Activated naive CD4-positive, alpha-beta T cell treated with anti-CD3 and anti-CD28 coated beads for 36 hours (primary cell): ENCODE measurements around the gene PCK2. TPM values are rescaled to one million over a fixed set of nuclear protein-coding genes. Genes with fewer than 3 reads are reported as not detected.

ENCODE experiments used
- CTCF ChIA-PET: fragments of 350-600 bp; sonication (Branson Sonifier 250); formaldehyde crosslinking; loops from one replicate; lab custom pipeline; 2021; ENCODE audit warnings: antibody characterized with exemption; lab: Charles Lee
- DNase-seq: peaks from one replicate; pipeline ENCODE4 v3.0.0-alpha.2; 2020
- H3K27ac Mint-ChIP-seq: one replicate; pipeline ENCODE4 v1.8.0; 2021; ENCODE audit warnings: mild to moderate bottlenecking, mixed read lengths
- H3K27me3 Mint-ChIP-seq: one replicate; pipeline ENCODE4 v1.8.0; 2021; ENCODE audit warnings: low read depth, mixed read lengths
- H3K36me3 Mint-ChIP-seq: one replicate; pipeline ENCODE4 v1.8.0; 2021; ENCODE audit warnings: low read depth, mixed read lengths
- H3K4me1 Mint-ChIP-seq: one replicate; pipeline ENCODE4 v1.8.0; 2021; ENCODE audit warnings: low read depth, mixed read lengths
- H3K4me3 Mint-ChIP-seq: one replicate; pipeline ENCODE4 v1.8.0; 2021; ENCODE audit warnings: mild to moderate bottlenecking, moderate library complexity, mixed read lengths
- H3K9me3 Mint-ChIP-seq: one replicate; pipeline ENCODE4 v1.8.0; 2021; ENCODE audit warnings: mixed read lengths
- intact Hi-C: fragments of 100-400 bp; cut with micrococcal nuclease; formaldehyde crosslinking; loops from one replicate; pipeline ENCODE4 v1.15.1; 2023
- total RNA-seq, 2 experiments: library from RNA; stranded (reverse); gene quantifications; one replicate each; pipeline ENCODE4 v1.2.3, GENCODE V29; 2021

Gene PCK2
- total RNA-seq, 2 experiments from 2014 or later: 117 TPM

DNA sequence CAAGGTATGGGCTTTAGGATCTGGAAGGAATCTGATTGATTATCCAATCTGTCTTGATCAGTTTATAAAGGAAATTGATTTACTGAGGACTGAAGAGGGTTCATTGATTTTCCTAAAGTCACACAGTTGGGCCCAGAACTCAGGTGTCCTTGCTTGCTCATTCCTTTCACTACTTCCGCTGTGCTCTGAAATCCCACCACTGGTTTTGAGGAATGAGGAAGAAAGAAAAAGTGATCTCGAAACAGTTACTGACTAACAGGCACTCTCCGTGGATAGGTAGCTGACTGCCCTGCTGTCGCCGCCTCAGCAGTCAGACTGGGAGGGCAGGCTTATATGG is 36.2 kb downstream of the PCK2 start, which contains the start of gene FITM1:
FITM1 (plus strand) TSS at position 280 of the 337 bp plus-strand sequence. CDS start 905 bp downstream, outside the sequence.
- H3K27me3 Mint-ChIP-seq: no peaks in the 10 kb centered on the region
- H3K27ac Mint-ChIP-seq: no peak within 1 kb of the TSS
- intact Hi-C loops: no loop called here
- peaks cover 20% of the 10 kb centered on the region for H3K4me1 Mint-ChIP-seq
- H3K9me3 Mint-ChIP-seq: no peaks in the 10 kb centered on the region
- no peaks in the 10 kb centered on the region for H3K36me3 Mint-ChIP-seq
- no peak within 1 kb of the TSS for H3K4me3 Mint-ChIP-seq
- no peak for DNase-seq
- CTCF ChIA-PET: no interaction called here

DNA sequence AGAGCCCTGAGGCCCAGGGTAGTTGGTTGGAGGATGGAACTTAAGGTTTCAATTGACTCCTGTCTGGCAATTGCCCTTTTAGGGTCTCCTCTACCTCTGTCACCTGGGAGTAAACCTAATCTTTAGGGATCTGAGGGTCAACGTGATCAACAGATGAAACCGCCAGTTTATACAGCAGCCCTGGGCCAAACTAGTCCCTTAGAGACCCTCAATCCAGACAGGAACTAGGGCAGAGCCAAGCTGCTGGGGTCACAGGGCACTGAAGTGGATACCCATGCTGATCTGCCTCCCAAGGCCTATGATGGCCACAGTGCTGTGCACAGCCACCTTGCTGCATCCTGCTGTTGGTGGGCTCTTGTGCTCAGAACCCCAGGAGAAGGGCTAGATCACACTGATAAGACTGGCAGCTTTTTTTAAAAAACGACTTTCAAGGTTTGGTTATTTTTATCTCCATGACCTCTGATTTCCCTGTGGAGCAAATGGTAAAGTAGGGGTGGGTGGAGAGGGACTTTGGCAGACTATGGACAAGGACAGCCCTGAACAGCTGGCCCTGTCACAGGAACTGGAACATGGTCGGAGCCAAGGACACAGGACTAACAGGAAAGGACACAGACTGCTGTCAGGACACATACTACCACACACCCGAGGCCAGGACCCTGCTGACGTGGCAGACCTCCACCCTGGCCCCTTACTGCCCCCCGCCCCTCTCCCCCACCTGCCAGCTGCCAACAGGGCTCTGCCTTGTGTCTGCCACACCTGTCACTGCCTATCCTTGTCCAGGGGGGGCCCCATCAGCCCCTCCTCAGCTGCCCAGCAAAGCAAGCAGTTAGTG is 36.8 kb downstream of the PCK2 start:
- Mint-ChIP-seq H3K36me3 (no peaks in the 10 kb centered on the region), H3K4me1 (peaks cover 20% of the 10 kb centered on the region), H3K9me3 (no peaks in the 10 kb centered on the region), H3K27me3 (no peaks in the 10 kb centered on the region), H3K4me3 (no peak overlapping the region), H3K27ac (no peak overlapping the region)
- DNase-seq: no peak
- CTCF ChIA-PET: no interaction called here
- intact Hi-C loops: no loop called here

DNA sequence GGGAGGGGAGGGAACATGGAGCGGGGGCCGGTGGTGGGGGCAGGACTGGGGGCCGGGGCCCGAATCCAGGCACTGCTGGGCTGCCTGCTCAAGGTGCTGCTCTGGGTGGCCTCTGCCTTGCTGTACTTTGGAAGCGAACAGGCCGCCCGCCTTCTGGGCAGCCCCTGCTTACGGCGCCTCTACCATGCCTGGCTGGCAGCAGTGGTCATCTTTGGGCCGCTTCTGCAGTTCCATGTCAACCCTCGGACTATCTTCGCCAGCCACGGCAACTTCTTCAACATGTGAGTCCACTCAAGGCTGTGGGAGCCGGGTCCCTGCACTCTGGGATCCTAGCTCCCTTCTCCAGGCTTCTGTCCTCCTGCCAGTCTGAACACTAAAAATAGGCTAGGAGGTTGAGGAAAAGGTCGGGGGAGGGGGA is 37.4 kb downstream of the PCK2 start:
- Mint-ChIP-seq H3K36me3 (peaks cover under 1% of the 10 kb centered on the region), H3K4me3 (no peak overlapping the region), H3K9me3 (no peaks in the 10 kb centered on the region), H3K27ac (peak overlapping the region; percentile 73), H3K4me1 (peaks cover 20% of the 10 kb centered on the region), H3K27me3 (no peaks in the 10 kb centered on the region)
- intact Hi-C loops: no loop called here
- CTCF ChIA-PET: interaction anchor here (1.8 kb wide), 1 partner anchor 10 kb away, joined by 5 read pairs; the partner anchor contains the start of gene EMC9
- DNase-seq: no peak

DNA sequence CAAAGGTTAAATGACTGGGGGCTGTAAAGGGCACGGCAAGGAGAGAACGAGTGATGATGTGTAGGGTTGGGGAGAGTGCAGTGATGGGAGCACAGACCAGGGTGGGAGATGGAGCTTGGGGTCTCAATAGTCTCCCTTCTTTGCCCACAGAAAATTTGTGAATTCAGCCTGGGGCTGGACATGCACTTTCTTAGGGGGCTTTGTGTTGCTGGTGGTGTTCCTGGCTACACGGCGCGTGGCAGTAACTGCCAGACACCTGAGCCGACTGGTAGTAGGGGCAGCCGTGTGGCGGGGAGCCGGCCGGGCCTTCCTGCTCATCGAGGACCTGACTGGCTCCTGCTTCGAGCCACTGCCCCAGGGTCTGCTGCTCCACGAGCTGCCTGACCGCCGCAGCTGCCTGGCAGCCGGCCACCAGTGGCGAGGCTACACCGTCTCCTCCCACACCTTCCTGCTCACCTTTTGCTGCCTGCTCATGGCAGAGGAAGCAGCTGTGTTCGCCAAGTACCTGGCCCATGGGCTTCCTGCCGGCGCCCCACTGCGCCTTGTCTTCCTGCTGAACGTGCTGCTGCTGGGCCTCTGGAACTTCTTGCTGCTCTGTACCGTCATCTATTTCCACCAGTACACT is 38.1 kb downstream of the PCK2 start:
- CTCF ChIA-PET: interaction anchor here (1.8 kb wide), 1 partner anchor 9 kb away, joined by 5 read pairs; the partner anchor contains the start of gene EMC9
- Mint-ChIP-seq H3K27me3 (no peaks in the 10 kb centered on the region), H3K9me3 (no peaks in the 10 kb centered on the region), H3K36me3 (peaks cover 7% of the 10 kb centered on the region), H3K27ac (peak overlapping the region; percentile 77), H3K4me3 (peak overlapping the region; percentile 25), H3K4me1 (peaks cover 25% of the 10 kb centered on the region)
- intact Hi-C loops: no loop called here
- peak; percentile 47 for DNase-seq

DNA sequence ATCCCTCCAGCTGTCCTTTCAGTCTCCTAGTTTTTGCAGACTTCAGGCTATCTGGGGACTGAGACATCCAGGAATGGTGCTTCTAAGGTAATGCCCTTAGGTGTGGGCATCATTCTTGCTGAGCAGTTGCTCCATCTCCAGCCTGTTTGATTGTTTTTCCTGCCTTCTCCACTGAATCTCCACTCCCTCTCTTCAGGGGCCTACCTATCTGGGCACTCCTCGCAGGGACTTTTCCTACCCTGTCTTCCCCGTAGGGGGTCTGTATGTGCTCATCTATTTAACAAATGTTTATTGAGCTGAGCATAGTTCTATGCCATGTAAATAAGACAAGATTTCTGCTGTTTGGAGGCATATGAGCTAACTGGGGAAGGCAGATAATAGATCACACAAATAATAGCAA is 38.9 kb downstream of the PCK2 start:
- Mint-ChIP-seq H3K4me1 (peaks cover 30% of the 10 kb centered on the region), H3K4me3 (no peak overlapping the region), H3K27me3 (no peaks in the 10 kb centered on the region), H3K27ac (peak overlapping the region; percentile 77), H3K9me3 (no peaks in the 10 kb centered on the region), H3K36me3 (peaks cover 14% of the 10 kb centered on the region)
- intact Hi-C loops: no loop called here
- no peak for DNase-seq
- CTCF ChIA-PET: interaction anchor here (1.0 to 4.8 kb wide), 4 partner anchors 8 to 83 kb away, joined by 3 to 43 read pairs (median 4); partner anchors contain the start of genes EMC9 and MDP1

DNA sequence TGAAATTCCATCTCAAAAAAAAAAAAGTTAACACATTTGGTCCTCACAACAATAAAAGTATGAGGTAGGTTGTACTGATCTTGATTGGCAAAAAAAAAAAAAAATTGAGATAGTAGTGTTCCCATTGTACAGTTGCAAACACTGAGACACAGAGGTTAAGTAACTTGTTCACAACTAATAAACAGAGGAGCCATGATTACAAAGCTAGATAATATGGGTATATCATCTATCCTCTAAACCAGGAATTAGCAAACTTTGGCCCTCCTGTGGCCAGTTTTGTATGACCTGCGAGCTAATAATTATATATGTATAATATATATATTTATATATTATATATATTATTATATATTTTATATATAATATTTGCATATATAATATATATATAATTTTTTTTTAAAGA is 39.6 kb downstream of the PCK2 start:
- DNase-seq: no peak
- H3K4me3 Mint-ChIP-seq: no peak overlapping the region
- H3K27ac Mint-ChIP-seq: no peak overlapping the region
- CTCF ChIA-PET: interaction anchor here (0.6 to 4.8 kb wide), 7 partner anchors 16 to 520 kb away, joined by 3 to 43 read pairs (median 3); partner anchors contain the start of gene MDP1
- H3K27me3 Mint-ChIP-seq: no peaks in the 10 kb centered on the region
- intact Hi-C loops: no loop called here
- H3K9me3 Mint-ChIP-seq: no peaks in the 10 kb centered on the region
- H3K36me3 Mint-ChIP-seq: peaks cover 19% of the 10 kb centered on the region
- H3K4me1 Mint-ChIP-seq: peaks cover 37% of the 10 kb centered on the region

DNA sequence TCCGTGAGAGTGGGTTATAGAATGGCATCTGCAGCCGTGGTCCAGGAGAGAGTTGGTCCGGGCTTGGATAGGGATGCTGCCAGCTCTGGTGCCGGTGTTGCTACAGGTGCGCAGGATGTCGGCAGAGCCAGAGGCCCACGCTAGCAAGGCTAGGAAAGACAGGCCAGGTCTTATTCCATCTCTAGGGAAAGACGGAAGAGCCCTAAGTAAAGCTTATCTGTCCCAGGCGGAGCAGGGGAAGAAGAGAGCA is 41.4 kb downstream of the PCK2 start:
- no peaks in the 10 kb centered on the region for H3K9me3 Mint-ChIP-seq
- CTCF ChIA-PET: interaction anchor here (0.8 to 4.8 kb wide), 4 partner anchors 16 to 26 kb away, joined by 4 to 43 read pairs (median 18); partner anchors contain the start of genes DCAF11, IRF9 and NRL
- H3K27me3 Mint-ChIP-seq: no peaks in the 10 kb centered on the region
- peaks cover 51% of the 10 kb centered on the region for H3K4me1 Mint-ChIP-seq
- H3K4me3 Mint-ChIP-seq: peak overlapping the region; percentile 86
- peaks cover 31% of the 10 kb centered on the region for H3K36me3 Mint-ChIP-seq
- H3K27ac Mint-ChIP-seq: peak overlapping the region; percentile 69
- intact Hi-C loops: no loop called here
- peak; percentile 29 for DNase-seq

DNA sequence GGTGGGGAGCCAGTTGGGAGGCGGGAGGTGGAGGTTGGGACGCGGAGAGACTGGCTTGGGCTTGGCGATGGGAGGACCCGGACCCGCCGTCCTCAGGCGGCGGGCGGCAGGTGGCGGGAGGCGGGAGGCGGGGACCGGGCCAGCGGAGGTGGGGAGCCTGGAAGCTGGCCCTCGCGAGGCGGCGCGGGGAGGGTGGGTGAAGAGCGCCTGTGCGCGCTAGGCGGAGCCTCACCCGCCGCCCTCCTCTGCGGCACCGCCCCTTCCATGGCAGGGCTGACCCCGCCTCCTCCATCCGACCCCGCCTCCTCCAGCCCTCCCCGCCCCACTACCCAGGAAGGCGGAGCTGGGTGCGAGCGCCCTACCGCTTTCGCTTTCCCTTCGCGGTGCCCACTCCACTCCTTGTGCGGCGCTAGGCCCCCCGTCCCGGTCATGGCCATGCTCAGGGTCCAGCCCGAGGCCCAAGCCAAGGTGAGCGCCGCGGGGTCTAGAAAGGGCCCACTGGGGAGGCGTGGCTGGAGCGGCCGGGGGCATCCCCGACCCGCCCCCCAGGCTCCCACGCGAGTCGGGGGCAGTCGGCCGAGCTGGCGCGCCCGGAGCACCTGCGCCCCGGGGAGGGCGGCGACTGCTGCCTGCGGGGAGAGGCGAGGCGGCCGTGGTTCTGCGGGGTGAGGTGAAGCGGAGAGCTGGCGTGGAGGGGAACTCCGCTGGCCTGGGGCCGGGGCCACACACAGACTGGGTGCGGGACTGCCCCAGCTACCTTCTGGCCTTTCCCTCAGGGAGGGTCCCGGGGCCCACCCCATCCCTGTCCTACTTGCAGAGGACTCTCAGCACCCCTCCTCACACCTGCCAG is 41.9 kb downstream of the PCK2 start, which contains the start of gene PSME1:
PSME1 (plus strand) TSS at position 361 of the 850 bp plus-strand sequence; CDS start at position 430, 69 bp downstream.
- Mint-ChIP-seq H3K27me3 (no peaks in the 10 kb centered on the region), H3K4me1 (peaks cover 52% of the 10 kb centered on the region), H3K27ac (peak within 1 kb of the TSS; percentile 93), H3K36me3 (peaks cover 36% of the 10 kb centered on the region), H3K9me3 (no peaks in the 10 kb centered on the region), H3K4me3 (peak within 1 kb of the TSS; percentile 86)
- intact Hi-C loops: loop anchor here (1.0 kb wide), 3 partner anchors 11 to 25 kb away; partner anchors contain the start of genes DCAF11, IRF9, NRL and RNF31
- CTCF ChIA-PET: interaction anchor here (1.6 to 4.8 kb wide), 4 partner anchors 9 to 27 kb away, joined by 5 to 43 read pairs (median 18); partner anchors contain the start of genes DCAF11, IRF9 and NRL
- DNase-seq: peak; percentile 97

DNA sequence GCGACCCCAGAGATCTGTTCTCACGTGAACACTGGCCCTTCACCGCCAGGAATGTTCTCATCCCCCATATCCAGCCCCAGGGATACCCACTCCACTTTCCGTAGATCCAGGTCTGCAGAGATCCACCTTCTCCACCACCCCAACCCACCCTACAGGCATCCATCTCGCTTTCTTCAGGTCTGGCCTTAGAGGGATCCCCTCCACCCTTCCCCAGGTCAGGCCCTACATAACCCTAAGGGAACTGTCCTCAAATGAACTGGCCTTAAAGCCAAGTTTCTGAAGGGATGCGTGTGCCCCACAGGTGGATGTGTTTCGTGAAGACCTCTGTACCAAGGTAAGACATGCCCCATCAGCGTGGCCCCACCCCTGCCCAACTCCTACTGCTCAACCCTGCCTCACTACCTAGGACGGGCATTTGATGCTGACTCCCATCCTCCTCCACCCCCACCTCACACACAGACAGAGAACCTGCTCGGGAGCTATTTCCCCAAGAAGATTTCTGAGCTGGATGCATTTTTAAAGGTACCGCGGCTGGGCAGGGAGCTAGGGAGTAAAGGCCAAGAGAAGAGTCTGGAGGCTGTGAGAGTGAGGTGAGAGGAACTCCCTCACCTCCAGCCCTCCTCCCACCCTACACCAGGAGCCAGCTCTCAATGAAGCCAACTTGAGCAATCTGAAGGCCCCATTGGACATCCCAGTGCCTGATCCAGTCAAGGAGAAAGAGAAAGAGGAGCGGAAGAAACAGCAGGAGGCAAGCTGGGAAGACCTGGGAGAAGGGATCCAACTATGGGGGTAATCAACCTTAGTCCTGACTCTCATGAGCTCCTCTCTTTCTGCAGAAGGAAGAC is 42.8 kb downstream of the PCK2 start:
- Mint-ChIP-seq H3K9me3 (no peaks in the 10 kb centered on the region), H3K4me3 (peak overlapping the region; percentile 86), H3K4me1 (peaks cover 53% of the 10 kb centered on the region), H3K27ac (peak overlapping the region; percentile 93), H3K36me3 (peaks cover 38% of the 10 kb centered on the region), H3K27me3 (no peaks in the 10 kb centered on the region)
- intact Hi-C loops: loop anchor here (1.0 kb wide), 3 partner anchors 10 to 24 kb away; partner anchors contain the start of genes DCAF11, IRF9, NRL and RNF31
- CTCF ChIA-PET: interaction anchor here (1.3 to 4.8 kb wide), 6 partner anchors 9 to 197 kb away, joined by 5 to 43 read pairs (median 10); partner anchors contain the start of genes DCAF11, IRF9, NRL and RNF31
- peak; percentile 35 for DNase-seq

DNA sequence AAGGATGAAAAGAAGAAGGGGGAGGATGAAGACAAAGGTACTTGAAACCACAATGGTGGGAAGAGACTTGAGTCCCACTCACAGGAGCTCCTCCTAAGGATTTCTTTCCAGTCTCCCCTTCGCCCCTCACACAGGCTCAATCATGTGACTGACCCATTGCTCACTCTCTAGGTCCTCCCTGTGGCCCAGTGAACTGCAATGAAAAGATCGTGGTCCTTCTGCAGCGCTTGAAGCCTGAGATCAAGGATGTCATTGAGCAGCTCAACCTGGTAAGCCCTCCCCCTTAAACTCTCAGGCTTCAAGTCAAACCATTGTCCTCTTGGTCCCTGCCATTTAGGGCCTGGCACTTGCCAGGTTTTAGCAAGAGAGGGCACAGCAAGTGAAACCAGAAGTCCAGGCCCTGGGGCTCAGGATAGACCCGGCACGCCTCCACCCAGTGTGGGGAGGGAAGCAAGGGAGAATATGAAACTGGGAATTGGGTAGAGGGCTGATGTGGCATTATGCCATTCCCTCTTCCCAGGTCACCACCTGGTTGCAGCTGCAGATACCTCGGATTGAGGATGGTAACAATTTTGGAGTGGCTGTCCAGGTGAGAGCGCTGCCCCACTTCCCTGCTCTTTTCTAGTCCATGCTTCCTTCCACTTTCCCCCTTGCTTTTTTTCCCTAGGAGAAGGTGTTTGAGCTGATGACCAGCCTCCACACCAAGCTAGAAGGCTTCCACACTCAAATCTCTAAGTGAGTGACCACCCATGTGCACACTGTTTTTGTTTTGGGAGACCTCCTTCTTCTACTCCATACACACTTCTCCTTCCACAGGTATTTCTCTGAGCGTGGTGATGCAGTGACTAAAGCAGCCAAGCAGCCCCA is 43.7 kb downstream of the PCK2 start:
- Mint-ChIP-seq H3K36me3 (peaks cover 41% of the 10 kb centered on the region), H3K4me1 (peaks cover 50% of the 10 kb centered on the region), H3K27me3 (no peaks in the 10 kb centered on the region), H3K27ac (peak overlapping the region; percentile 93), H3K9me3 (no peaks in the 10 kb centered on the region), H3K4me3 (peak overlapping the region; percentile 86)
- DNase-seq: no peak
- intact Hi-C loops: no loop called here
- CTCF ChIA-PET: interaction anchor here (1.3 to 4.8 kb wide), 6 partner anchors 8 to 196 kb away, joined by 5 to 43 read pairs (median 10); partner anchors contain the start of genes DCAF11, IRF9, NRL and RNF31
